ENCODE measurements around the gene RAPH1.

DNA sequence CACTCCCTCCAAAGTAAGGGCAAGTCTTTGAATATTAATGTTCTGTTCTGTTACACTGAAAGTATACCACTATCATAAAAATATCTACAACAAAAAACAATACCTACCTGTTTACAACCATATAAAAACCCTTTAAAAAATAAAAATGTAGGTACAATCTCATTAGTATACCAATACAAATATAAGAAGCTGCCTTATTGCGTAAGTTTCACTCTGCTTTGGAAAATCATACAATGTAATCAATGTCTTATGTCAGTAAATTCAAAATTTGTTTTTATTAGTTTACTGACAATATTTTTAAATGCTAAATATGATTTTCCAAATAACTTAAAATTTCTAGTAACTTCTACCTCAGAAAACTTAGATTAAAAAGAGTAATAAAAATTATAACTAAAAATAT is 72.8 kb downstream of the RAPH1 start:
- TF ChIP-seq, protein P1, sequence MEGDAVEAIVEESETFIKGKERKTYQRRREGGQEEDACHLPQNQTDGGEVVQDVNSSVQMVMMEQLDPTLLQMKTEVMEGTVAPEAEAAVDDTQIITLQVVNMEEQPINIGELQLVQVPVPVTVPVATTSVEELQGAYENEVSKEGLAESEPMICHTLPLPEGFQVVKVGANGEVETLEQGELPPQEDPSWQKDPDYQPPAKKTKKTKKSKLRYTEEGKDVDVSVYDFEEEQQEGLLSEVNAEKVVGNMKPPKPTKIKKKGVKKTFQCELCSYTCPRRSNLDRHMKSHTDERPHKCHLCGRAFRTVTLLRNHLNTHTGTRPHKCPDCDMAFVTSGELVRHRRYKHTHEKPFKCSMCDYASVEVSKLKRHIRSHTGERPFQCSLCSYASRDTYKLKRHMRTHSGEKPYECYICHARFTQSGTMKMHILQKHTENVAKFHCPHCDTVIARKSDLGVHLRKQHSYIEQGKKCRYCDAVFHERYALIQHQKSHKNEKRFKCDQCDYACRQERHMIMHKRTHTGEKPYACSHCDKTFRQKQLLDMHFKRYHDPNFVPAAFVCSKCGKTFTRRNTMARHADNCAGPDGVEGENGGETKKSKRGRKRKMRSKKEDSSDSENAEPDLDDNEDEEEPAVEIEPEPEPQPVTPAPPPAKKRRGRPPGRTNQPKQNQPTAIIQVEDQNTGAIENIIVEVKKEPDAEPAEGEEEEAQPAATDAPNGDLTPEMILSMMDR (IDR thresholded peaks at IDR 0.05; ENCODE audit: poor library complexity, severe bottlenecking) = no peak
- TF ChIP-seq EZH2 (IDR thresholded peaks at IDR 0.05; ENCODE audit: borderline replicate concordance, insufficient read depth, low read length, poor library complexity, severe bottlenecking) (no peak), TAF1 (IDR thresholded peaks at IDR 0.05; ENCODE audit: low read depth) (no peak), POLR2AphosphoS5 (IDR thresholded peaks at IDR 0.05) (no peak), RAD21 (conservative IDR thresholded peaks at IDR 0.05) (no peak), EP300 (conservative IDR thresholded peaks at IDR 0.05; ENCODE audit: poor library complexity, severe bottlenecking) (no peak), SMC3 (conservative IDR thresholded peaks at IDR 0.05; ENCODE audit: poor library complexity) (no peak), MXI1 (conservative IDR thresholded peaks at IDR 0.05; ENCODE audit: poor library complexity, severe bottlenecking) (no peak)
- TF ChIP-seq, protein P2, sequence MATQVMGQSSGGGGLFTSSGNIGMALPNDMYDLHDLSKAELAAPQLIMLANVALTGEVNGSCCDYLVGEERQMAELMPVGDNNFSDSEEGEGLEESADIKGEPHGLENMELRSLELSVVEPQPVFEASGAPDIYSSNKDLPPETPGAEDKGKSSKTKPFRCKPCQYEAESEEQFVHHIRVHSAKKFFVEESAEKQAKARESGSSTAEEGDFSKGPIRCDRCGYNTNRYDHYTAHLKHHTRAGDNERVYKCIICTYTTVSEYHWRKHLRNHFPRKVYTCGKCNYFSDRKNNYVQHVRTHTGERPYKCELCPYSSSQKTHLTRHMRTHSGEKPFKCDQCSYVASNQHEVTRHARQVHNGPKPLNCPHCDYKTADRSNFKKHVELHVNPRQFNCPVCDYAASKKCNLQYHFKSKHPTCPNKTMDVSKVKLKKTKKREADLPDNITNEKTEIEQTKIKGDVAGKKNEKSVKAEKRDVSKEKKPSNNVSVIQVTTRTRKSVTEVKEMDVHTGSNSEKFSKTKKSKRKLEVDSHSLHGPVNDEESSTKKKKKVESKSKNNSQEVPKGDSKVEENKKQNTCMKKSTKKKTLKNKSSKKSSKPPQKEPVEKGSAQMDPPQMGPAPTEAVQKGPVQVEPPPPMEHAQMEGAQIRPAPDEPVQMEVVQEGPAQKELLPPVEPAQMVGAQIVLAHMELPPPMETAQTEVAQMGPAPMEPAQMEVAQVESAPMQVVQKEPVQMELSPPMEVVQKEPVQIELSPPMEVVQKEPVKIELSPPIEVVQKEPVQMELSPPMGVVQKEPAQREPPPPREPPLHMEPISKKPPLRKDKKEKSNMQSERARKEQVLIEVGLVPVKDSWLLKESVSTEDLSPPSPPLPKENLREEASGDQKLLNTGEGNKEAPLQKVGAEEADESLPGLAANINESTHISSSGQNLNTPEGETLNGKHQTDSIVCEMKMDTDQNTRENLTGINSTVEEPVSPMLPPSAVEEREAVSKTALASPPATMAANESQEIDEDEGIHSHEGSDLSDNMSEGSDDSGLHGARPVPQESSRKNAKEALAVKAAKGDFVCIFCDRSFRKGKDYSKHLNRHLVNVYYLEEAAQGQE (IDR thresholded peaks at IDR 0.05; ENCODE audit: borderline replicate concordance) = no peak
